Glomerular visceral epithelial cell (primary cell): ENCODE results near the gene RNF31.
A peak's percentile ranks its signal among the peaks of the same experiment; 100 is the strongest.

ENCODE experiments used
- DNase-seq: peaks from one replicate; pipeline ENCODE4 v3.0.0-alpha.2; 2016; ENCODE audit errors: extremely low spot score

The RNF31 gene

GRCh38 chr14:24159777-24160498, 12.6 kb downstream of the RNF31 start:
- DNase-seq: no peak

GRCh38 chr14:24160499-24160849, 13.2 kb downstream of the RNF31 start:
- no peak for DNase-seq

DNA sequence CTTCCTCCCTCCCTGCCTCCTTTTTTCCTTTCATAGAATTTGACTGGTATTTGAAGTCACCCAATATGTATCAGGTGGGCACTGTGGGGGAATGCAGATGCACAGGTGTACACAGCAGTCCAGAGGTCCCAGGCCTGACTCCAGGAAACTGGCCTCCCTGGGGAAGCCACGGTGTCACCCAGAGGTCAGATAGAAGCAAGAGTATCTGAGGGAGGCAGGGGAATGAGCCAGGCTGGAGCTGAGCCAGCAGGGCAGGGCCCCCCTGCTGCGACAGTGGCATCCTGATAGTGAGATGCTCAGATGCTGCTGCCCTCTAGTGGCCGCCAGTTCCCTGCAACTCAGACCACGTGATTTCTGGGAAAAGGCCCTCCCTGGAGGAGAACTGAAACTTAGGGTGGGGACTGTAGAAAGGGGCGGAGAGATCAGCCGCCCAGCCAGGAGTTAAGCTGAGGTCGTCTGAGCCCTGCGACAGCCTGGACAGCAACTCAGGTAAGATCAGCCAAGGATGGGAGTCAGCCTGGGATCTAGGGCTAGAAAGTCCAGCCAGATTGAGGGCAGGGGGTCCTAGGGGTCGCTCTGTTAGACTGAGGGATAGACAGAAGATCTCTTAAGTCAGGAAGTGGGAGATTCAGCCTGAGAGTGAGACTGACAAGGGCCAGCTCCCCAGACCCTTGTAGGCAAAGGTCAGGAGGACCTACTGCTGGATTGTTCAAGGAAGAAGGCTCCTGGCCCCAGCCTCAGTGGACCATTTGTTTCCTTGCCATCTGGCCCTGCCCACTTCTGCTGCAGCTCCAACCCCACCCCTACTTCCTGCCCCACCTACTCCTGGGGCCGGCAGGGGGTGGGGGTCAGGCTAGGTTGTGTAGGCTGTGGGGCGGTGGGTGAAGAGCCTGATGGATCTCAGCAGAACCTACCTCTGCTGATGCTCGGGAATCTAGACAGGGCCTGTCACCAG, 13.8 kb downstream of the RNF31 start, which contains the start of gene IRF9:
TSS of gene IRF9 (plus strand) at position 416 of the 955 bp plus-strand sequence. CDS start 880 bp downstream, outside the sequence.
- DNase-seq: peak; percentile 99

DNA sequence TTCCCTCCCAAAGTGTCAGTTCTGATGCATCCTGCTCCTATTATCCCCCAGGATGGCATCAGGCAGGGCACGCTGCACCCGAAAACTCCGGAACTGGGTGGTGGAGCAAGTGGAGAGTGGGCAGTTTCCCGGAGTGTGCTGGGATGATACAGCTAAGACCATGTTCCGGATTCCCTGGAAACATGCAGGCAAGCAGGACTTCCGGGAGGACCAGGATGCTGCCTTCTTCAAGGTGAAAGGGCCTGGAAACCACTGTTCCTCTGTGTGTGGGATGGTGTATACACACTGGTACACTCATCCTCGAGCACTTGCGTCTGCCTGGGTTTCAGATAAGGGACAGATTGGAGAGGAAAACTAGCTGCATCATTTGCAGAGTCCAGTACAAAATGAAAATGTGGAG, 14.8 kb downstream of the RNF31 start:
- no peak for DNase-seq

GRCh38 chr14:24164518-24164991, 17.3 kb downstream of the RNF31 start:
- DNase-seq: no peak

DNA sequence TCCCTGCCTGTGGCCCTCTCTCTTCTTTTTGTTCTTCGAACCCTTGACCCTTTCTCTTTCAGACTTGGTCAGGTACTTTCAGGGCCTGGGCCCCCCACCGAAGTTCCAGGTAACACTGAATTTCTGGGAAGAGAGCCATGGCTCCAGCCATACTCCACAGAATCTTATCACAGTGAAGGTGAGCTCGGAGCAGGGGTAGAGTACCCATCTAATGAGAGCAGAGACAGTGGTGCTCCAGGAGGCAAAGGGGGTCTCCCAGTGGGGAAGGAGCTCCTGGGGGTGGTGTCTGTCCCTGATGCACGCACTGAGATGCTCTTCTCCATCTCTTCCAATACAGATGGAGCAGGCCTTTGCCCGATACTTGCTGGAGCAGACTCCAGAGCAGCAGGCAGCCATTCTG, 18.5 kb downstream of the RNF31 start:
- DNase-seq: no peak

GRCh38 chr14:24167469-24168114, 20.3 kb downstream of the RNF31 start:
- DNase-seq: no peak

DNA sequence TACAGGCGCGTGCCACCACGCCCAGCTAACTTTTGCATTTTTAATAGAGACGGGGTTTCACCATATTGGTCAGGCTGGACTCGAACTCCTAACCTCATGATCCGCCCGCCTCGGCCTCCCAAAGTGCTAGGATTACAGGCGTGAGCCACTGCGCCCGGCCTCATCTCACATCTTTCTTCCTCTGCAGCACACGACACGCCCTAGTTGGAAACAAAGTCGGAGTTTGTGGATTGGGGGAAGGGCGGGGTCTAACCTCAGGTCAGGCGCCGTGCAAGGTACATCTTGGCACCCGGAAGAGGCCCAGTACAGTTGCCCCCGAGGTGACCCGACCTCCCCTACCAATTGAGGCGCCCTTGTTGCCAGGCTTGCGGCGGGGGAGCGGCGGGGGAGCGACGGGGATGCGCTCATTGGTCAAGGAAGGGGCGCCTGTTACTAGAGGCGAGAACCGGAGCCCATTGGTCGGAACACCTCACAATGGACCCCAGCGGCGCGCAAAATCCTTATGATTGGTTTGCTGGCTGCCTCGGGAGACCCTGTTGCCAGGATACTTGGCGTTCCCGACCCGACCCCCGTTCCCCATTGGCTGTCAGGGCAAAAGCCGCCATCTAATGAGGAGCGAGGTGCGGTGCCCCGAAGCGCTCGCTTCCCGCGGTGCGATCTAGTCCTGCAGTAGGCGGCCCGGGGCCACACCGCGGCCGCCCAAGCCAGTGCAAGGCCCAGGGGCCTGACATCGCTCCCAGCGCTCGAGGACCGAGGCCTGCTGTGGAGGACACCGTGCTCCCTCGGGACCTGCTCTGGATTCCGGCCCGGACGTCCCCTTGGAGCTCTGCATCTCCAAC, 24.3 kb downstream of the RNF31 start, which contains the start of gene REC8:
TSS of gene REC8 (plus strand) at position 659 of the 839 bp plus-strand sequence. CDS start 473 bp downstream, outside the sequence.
- no peak for DNase-seq

GRCh38 chr14:24172261-24172860, 25.1 kb downstream of the RNF31 start:
- DNase-seq: no peak

DNA sequence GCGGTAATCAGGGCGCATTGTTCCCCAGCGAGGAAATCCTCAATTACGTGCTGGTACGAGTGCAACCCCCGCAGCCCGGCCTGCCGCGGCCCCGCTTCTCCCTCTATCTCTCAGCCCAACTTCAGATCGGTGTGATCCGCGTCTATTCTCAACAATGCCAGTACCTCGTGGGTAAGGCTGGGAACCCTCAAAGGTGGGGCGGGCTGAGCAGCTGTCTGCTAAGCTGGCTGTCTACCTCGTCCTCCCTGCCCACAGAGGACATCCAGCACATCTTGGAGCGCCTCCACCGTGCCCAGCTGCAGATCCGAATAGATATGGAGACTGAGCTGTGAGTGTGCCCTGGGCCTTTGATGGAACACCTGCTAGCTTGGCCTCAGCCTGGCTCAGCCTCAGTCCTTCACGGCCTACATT, 25.6 kb downstream of the RNF31 start:
- no peak for DNase-seq

DNA sequence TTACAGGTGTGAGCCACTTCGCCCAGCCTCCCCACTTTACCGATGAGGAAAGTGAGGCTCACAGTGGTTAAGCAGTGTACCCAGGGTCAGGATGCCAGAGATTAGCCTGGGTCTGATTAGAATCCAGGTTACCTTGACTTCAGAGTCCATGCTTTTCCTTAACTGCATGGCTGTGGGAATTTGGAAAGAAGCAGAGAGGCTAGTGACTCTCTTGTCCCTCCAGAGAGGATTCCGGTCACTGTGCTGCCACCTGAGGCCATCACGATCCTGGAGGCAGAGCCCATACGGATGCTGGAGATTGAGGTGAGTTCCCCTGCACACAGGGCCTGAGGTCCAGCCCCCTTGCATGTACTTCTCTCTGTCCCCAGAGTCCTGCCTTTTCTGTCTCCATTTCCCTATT, 29.3 kb downstream of the RNF31 start:
- DNase-seq: no peak

- no peak for DNase-seq
Observed at GRCh38 chr14:24177041-24177825, 29.9 kb downstream of the RNF31 start.

DNA sequence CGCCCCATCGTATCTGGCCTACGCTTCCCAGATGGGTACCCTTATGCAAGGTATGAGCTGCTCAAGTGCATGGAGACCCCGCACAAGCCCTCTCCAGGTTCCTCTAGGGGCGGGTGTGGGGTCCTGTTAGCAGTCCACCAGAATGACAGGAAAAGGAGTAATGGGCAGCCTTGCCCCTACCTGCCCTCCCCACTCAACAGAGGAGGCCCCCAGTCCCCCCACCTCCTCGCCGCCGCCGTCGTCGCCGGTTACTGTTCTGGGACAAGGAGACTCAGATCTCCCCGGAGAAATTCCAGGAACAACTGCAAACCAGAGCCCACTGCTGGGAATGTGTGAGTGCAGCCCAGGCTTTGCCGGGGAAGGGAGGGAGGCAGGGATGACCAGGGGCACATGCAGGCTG, 30.6 kb downstream of the RNF31 start:
- DNase-seq: no peak

GRCh38 chr14:24178399-24179178, 31.3 kb downstream of the RNF31 start:
- DNase-seq: no peak

GRCh38 chr14:24179294-24179960, 32.1 kb downstream of the RNF31 start:
- DNase-seq: no peak

DNA sequence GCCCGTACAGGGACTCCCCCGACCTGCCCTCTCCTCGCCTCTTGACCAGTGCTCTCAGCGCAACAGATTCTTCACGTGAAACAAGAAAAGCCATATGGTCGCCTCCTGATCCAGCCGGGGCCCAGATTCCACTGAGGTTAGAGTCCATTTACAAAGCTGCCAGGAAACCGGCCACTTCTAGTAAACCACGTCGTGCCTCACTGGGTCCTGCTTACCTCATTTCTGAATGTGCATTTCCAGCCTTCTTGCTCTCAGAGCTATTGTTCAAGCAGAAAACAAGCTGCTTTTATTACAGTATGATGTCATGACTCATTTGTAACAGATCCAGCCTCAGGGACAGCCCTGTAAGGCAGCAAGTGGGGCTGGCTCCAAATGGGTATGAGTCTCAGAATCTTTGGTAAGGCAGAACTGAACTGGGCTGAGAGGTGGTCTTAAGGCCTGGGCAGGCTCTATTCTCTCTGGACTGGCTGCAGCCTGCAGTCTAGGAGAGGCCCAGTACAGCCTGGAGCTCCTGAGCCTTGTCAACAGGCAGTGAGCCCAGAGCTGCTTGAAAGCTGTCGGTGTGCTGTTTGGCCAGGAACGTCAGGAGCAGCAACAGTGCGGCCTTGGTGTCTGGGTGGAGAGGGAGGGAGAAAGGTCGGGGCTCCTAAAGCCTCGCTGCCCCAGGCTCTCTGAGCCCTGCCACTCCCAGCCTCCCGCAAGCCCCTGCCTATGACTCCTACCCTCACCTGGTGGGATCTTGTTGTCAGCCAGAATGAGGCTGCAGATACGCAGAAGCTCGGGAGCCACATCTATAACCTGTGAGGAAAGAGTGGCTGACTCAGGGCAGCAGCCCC, 32.9 kb downstream of the RNF31 start:
- peak; percentile 90 for DNase-seq

DNA sequence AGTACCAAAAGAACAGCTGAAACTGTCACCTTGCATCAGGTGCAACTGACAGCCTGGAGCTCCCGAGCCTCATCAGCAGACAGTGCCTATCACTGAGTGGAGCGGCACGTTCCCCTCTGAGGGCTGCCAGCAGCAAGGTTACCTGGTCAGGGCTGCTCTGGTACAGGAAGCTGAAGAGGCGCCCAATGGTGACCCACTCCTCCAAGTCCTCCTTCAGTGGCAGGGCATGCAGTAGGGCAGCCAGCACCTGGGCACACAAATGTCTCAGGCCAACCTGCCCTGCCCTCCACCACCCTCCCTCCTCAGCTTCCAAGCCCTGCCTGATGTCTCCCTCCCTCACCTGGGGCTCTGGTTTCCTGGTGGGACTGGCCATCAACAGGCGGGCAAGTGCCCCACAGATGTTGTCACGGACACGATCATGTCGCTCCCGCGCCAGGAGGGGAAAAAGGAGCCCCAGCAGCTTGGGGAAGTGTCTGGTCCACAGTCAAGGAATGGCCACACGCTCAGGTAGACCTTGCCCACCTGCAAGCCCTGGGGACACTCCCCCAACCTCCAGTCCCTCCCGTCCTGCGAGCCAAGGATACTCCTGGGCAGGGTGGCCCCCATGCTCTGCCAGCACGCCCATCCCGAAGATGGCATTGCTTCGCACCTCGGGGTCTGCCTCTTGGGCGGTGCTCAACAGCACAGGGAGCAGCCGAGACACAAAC, 34.2 kb downstream of the RNF31 start:
- no peak for DNase-seq
